ENCODE data around the gene CSNK1G2.

DNA sequence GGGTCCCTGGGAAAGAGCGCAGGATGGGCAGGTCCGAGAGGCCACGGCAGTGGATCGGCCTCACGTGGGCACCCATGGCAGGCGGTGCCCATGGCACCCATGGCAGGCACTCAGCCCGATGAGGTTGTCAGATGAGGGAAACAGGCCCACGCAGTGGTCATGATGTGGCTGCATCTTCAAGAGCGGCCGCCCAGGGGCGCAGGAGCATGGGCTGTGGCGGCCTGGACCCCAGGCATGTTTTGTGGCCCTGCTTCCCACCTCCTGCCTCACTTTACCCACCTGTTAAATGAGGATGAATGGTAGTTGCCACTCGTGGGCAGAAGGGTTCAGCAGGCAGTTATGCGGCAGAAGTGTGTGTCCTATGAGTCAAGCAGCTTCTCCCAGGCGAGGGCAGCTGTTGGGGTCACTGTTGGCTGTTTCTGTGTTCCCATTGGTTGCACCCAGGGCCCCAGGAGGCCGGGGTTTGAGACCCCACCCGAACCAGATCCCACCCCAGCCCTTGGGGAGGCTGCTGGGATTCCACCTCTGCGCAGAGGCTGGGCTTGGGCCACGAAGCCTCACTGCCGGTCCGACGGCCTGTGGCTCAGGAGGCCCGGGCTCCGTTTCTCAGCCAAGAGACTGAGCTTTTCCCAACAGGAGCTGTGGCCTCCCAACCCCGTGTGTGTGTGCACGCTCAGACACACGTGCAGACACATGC lies 30.0 kb downstream of the CSNK1G2 start:
- TF ChIP-seq EP300 (IDR thresholded peaks at IDR 0.05) (no peak), POLR2A (IDR thresholded peaks at IDR 0.05; ENCODE audit: low read depth) (no peak)

All from esophagus muscularis mucosa (tissue), 2 donors.